ENCODE results near the gene ESRRG.

Gene ESRRG

DNA sequence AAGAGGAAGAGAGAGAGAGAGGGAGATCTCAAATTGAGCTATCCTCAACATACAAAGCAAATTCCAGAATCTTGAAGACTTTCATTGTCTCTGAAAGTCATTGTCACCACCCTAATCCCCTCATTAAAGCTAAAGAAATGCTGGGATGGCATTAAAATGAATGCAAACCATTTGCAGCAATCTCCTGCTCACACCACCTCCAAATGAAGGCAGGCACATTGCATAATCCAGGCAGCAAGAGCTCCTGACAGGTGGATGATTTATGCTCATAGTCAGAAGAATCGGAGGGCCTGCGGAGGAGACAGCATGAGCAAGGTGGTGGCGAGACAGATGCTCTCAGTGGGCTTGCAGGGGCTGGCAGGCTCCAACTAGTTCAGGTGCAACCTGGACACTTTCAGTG is 90.2 kb downstream of the ESRRG start:
- no peak for DNase-seq (ENCODE audit: low read depth in 2 of 3, low spot score in 2 of 3)

DNA sequence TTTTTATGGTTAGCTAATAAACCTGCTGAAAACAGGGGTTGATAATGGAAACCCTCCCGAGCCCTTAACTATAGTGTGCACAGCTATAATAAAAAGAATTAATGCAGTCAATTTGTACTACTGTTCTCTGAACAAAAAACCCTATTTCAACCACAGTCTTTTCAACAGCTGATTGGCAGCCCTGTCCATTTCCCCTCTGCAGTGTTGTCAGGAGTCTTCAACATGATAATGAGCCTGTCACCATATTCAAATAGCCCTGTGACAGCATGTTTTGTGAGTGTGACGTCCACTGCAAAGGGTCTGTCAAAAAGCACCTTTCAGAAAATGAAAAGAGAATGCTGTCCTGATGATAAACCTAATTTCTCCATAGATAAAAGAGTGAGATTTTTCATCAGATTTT is 92.7 kb downstream of the ESRRG start:
- no peak for DNase-seq (ENCODE audit: low read depth in 2 of 3, low spot score in 2 of 3)

DNA sequence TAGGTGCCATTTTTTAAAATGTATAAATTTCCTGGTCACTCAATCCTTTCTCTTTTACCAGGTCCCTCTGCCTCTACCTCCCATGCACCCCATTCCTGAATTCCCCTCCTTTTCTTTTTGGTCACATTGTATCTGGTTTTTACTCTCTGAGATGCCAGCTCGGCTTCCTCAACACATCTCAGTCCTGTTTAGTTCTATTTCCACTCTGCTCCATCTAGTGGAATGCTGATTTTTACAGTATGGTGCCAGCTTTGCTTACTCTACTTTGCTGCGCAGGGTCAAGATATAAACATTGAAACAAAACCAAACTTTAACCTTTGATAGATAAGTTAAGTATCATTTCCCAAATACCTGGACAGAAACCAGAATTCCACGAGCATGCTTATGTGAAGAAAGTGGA is 96.0 kb downstream of the ESRRG start:
- DNase-seq (ENCODE audit: low read depth in 2 of 3, low spot score in 2 of 3), result no peak

DNA sequence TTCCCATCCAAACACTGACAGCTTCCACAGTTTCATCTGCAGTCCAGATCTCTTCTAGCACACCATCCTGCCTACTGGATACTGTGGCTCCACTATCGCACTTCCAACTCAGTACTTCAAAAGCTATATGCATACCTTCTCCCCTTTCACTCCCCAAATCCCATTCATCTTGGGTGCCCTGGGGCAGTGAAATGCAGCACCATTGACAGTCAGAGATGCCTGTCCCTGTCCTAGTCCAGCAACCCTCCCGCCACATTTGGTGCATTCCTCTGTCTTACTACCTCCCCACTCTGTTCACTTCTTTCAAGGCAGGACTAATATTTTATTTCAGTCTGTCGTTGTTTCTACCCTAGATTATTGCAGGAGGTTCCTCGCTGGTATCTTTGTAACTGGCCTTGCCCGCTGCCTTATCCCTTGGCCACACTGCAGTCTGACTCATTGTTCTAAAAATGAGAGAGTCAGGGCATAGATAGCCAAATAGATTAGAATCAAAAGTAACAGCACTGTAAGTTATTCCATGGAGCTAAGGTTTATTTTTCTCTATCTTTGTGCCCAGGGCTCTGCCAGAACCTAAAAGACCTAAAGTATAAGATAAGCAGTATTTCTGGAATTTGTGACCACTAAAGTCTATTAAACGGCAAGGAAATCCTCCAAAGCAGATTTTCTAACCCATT is 96.7 kb downstream of the ESRRG start:
- no peak for DNase-seq (ENCODE audit: low read depth in 2 of 3, low spot score in 2 of 3)

DNA sequence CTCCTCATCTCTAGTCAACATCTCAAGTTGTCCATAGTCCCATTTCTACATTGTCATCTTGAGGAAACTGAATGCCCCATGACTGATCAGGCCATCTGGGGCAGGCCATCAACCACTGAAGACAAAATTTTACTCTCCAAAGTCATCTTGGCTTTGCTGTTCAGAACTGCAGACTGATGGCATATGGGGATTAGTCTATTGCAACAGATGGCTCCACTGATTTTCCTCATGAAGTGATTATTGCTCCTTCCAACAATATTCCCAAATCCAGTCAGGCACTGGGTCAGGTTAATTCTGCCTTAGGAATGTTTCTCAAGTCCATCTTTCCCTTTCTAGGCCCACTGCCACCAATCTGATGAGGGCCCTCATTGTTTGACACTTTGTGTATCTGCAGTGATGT is 101.7 kb downstream of the ESRRG start:
- no peak for DNase-seq (ENCODE audit: low read depth in 2 of 3, low spot score in 2 of 3)

DNA sequence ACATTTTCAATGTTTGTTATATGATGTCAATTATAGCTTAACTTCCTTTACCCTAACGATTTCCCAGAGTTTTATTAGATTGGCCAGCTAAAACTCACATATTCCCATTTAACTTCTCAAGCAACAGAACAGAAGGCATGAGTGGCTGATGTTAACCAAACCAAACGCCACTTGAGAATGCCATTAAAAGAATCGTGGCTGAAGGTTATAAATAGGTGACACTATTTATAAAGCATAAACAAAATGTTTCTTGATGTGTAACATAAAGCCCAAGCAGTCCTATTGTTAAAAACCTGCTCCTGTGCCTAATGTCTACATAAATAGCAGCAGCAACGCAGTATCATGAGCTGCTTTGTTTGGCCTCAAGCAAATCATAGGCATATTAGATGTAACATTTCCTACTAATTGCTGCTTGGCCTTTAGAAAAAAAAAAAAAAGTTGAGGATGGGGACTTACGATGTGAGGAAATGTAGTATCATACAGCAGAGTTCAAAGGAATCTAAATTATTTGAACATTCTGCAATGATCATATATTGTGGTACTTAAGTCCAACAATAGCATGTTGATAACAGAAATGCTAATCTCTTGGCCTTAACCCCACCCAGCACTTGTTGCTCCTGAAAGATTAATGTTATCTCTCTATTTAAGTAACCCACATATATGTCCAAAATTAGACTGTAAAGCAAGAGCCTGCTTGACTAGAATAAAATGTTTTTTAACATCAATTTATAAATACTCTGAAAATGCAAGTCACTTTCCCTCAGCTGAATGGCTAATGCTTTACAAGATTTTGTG is 106.0 kb downstream of the ESRRG start:
- DNase-seq (ENCODE audit: low read depth in 2 of 3, low spot score in 2 of 3), result no peak

DNA sequence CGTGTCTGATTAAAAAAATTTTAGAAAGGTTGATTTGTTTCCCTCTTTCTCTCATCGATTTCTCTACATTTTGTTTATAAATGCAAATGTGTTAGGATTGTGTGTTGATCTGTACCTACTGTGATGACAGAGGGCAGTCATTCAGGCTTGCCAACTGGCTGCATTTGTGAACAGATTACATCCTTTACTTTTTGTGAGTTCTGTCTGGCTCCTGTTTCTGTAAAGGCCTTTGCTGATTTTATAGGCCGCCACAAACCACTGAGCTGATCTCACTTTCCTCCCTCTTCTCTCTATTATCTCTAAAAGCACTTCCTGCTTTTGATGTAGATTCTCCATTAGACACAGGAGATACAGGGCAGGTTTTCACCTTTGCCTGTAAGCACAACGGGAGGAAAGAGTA is 106.8 kb downstream of the ESRRG start:
- no peak for DNase-seq (ENCODE audit: low read depth in 2 of 3, low spot score in 2 of 3)

DNA sequence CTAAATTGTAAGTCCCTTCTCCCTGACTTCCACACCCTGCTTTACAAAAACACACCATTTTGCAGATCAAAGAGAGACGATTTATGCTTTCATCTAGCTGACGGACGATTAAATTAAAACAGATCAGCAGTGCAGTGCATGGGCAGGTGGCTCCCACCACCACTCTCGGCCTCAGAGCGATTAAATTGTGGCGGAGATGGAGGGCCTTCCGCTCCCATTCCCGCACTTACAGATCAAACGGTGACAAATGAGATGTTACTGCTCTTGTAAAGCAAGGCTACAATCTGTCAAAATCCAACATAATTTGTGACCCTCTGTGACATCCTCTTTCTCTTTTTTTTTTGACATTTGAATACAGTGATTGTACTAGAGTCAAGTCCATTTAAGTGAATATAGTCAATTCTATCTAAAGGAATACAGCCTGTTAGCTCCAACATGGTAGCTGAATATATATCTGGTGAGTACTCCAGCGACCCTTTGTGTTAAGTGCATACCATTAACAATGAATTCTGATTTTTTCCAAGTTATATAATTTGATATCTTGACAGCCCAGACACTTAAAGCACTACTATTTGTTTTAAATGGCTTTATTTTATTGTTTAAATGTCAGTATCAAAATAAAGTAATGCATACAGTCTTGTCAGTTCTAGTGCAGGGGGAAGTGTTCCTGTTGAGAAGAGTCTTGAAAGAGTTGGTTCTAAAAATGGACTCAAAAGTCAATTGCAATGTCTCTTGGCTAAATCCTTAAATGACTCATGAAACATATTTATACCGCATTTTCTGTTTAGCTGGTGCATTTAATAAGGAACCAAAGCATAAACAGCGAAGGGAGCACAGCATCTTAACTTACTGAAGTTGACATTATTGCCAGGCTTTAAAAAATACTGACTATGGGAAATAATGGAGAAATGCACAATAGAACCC is 109.0 kb downstream of the ESRRG start:
- no peak for DNase-seq (ENCODE audit: low read depth in 2 of 3, low spot score in 2 of 3)

DNA sequence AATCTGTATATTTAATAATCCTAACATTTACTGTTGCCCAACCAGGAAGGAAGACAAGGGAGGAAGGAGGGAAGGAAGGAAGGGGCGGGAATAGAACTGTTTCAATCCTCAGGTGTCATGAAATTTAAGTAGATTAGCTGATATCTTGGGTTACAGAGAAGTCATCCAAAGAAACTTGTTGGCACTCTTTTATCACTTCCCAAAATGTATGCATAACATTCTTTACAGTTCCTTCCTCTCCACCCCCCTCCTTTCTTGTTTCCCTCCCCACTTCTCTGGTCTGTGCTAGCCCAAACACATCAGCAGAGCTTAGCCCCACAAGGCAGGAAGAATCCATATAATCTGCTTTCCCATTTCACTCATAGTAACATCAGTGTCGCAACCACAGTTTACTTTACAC is 110.9 kb downstream of the ESRRG start:
- no peak for DNase-seq (ENCODE audit: low read depth in 2 of 3, low spot score in 2 of 3)

DNA sequence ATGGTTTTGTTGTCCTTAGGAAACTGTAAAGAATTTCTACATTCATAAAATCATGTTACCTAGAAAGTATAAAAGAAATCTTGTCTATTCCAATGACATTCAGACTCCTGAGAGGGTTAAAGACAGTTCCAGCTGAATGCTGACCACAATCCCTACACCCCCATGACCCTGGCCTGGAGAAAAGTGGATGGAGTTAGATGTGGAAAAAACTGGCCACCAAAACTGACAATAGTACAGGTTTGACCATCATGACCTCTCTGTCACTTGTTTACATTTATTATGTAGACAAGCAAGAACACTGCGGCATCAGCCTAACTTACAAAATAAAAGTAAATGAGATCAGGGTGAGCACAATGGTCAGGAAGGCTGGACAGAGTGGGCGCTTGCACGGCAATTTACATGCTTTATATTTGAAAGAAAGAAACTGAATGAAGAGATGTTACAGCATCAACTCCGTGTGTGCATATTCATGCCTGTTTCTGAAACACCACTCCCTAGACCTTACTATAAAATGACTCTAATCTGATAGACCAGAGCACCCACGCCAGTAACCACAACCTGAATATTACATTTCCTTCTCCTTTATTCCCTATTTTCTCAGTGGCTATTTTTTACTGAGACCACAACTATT is 116.0 kb downstream of the ESRRG start:
- no peak for DNase-seq (ENCODE audit: low read depth in 2 of 3, low spot score in 2 of 3)

DNA sequence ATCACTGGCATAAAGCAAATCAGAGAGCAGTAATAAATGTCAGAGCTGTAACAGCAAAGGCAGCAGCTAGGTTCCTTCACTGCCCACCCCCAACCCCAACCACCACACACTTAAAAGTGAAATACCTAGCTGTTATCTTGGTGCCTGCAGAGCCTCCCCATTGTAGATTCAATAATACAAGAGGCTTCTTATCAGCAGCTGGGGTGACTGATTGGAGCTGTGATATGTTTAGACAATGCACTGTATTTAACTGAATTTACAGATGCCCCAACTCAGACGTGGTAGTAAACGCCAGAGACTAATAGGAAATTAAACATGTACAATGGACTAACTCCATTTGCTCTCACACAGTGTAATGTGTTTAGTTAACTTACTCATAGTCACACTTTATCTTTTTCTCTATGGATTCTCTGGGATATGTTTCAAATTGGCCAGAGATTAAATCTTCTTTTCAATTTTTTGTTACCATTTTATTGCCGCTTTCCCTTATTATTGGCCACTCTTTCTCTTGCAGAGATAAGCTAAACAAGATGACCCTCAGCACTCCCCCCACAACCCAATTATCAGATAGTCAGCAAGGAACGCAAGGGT is 117.1 kb downstream of the ESRRG start:
- DNase-seq (ENCODE audit: low read depth in 2 of 3, low spot score in 2 of 3), result no peak

DNA sequence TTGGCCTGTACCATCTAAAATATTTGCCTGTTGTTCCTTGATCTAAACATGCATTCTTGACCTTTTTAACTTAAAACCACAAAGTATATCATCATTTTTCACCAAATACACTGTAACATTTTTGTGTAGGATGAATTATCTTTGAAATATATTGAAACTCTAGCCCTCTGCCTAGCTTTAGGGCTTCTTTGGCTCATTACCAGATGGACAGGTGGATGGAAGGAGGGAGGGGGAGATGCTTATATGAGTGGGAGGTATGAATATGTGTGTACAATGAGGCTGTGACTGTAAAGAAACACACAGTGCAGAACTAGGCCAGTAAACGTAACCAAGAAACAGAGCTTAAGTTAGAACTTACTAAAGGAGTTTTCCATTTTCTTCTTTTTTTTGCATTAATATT is 118.5 kb downstream of the ESRRG start:
- DNase-seq (ENCODE audit: low read depth in 2 of 3, low spot score in 2 of 3), result no peak

DNA sequence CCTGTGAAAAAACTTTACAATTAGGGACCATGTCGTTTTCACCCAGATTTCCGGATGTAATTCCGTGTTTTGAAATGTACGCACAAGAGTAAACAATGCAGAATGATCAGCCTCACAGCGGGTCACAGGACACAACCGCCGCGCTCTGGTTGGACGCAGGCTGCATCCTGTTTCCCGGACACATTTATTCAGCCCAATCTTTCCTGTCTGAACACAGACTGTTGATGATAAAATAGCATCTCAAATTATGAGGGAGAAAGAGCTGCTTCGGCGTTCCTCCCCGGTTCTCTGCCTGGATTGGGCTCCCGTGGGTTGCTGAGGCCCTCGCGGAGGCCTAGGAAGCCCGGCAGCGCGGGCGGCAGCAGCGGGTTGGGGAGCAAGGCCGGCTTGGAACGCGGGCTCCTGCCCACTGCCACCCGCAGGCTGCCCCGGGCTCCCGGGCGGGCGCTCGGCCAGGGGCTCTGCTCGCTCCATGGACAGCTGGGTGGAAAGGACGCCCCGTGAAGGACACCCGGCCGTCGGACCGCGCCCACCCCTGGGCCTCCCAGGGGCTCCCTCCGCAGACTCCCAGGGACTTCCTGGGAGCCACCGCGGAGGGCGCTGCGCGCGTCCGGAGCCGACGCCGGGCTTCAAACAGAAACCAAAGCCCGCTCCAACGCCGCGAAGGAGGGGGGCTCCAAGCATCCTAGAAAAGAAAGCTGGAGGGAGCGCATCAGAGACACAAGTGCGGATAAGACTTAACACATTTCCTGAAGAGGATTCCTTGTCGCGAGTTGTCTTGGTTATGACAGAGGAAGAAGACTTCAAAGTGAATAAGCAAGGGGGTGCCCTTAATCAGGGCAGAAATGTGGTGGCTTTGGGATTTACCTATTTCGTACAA is 122.3 kb downstream of the ESRRG start:
- no peak for DNase-seq (ENCODE audit: low read depth in 2 of 3, low spot score in 2 of 3)

DNA sequence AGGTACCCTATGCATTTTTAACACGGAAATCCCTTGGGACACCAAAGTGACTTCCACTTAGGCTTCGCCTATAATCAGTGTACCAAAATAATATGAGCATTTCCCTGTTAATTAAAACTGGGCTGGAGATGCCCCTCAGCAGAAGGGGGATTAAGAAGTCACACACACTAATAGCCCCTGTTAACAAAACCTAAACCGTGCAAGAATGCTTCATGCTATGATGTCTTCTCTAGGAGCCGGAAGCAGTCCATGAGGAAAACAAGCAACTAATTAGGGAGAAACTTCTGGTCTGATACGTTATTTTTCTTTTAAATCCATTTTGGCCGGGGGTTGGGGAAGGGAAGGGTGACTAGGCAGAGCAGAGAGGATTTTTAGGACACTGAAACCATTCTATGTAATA is 123.4 kb downstream of the ESRRG start:
- no peak for DNase-seq (ENCODE audit: low read depth in 2 of 3, low spot score in 2 of 3)

DNA sequence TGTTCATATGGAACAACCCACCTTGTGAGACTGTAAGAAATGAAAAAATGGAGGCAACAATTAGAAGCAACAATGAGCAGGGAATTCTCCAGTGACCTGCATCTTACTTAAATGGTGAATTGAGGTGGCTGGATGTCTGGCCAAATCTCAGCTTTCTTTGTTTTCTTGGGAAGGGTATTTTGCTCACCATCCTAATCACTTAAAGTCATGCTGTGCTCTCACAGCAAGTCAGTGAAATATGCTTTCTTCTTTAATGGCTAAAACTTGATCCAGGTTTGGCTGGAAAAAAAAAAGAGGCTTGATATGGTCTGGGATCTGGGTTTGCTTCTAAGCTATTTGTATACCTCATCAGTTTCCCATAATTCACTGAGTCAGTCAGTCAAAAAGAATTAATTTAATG is 124.8 kb downstream of the ESRRG start:
- no peak for DNase-seq (ENCODE audit: low read depth in 2 of 3, low spot score in 2 of 3)

DNA sequence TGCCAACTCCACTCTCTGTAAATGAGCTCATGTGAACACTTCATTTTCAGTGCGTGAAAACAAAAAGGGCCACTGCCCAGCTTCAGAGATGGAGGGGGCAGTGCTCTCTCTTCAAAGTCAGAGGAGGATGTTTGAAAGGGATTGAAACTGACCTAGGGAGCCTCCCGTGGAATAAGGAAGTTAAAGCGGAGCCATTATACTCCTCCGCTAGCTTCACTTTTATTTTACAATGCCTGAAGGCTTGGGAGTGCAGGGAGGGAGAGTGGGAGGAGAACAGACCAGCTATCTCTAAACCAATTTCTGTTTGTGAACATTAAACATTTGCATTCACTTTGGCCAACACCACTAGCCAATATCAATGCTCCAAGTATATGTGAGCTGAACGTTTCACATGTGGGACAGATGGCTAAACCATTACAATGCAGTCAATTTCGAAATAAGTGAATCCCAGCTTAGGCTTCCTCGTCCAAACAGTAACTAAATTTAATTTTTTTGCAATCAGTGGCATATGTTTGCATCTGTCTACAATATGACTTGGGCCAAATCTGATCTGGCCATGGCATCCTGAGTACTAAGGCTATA is 126.9 kb downstream of the ESRRG start:
- no peak for DNase-seq (ENCODE audit: low read depth in 2 of 3, low spot score in 2 of 3)

DNA sequence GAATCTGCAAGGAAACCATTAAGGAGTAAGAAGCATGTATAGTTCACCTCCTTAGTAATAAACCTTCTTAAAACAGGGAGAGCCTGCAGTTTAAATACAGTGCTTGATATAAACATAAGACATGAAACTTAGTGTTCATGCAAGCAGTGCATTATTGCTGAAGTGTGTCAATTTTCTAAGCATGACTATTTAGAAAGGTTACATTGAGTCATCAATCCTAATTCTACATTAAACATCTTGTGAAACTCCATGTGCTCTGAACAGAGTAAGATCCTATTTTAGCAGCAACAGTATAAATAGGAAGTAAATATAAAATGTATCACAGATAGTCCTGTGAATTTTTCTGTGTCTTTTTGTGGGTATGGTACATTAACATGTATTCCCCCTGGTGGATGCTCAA is 135.5 kb downstream of the ESRRG start:
- no peak for DNase-seq (ENCODE audit: low read depth in 2 of 3, low spot score in 2 of 3)

DNA sequence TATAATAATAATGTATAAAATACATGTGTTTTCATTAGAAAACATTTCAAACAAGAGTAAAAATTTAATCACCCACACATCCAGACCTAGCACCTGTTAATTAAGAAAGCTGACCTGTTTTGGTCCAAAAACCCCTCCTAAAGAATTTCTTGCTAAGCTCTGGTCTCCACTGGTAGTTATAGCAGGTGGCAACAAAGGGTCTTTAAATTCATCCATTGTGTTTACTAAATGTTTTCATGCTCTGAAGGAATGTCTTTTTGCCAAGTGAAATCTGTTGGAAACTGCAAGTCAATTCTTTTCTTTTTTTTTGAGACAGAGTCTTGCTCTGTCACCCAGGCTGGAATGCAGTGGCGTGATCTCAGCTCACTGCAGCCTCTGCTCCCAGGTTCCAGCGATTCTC is 141.1 kb downstream of the ESRRG start:
- DNase-seq (ENCODE audit: low read depth in 2 of 3, low spot score in 2 of 3), result no peak

DNA sequence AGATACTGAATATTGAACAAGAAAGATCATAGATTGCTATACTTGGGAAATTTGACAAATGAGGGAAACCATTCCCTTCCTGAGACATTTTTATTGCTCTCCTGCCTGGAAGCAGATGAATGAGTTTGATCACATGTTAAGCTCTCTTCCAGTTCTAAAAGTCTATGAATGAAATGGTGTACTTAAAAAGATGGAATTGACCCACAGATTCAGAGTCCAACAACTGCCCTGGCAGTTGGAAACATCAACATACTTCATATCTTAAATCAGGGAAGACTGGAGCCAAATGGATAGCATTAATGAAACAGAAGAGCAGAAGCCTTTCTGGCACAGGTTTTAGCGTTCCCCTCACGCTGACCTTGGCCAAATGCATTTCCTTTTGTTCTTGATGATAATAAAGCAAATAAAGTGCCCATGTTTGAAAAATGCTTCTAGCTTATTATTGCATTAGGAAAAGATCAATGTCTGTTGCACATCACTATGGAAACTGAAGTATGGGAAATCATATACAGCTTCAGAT is 142.6 kb downstream of the ESRRG start:
- DNase-seq (ENCODE audit: low read depth in 2 of 3, low spot score in 2 of 3), result no peak
